EH (cell line): ENCODE measurements around the gene PLA2G4C.
A peak's percentile ranks its signal among the peaks of the same experiment; 100 is the strongest.

Experiments
- DNase-seq: peaks from one replicate; pipeline ENCODE4 v3.0.0-alpha.2; 2015; ENCODE audit warnings: low read depth

PLA2G4C gene, protein sequence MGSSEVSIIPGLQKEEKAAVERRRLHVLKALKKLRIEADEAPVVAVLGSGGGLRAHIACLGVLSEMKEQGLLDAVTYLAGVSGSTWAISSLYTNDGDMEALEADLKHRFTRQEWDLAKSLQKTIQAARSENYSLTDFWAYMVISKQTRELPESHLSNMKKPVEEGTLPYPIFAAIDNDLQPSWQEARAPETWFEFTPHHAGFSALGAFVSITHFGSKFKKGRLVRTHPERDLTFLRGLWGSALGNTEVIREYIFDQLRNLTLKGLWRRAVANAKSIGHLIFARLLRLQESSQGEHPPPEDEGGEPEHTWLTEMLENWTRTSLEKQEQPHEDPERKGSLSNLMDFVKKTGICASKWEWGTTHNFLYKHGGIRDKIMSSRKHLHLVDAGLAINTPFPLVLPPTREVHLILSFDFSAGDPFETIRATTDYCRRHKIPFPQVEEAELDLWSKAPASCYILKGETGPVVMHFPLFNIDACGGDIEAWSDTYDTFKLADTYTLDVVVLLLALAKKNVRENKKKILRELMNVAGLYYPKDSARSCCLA

GRCh38 chr19:48110350-48110966 lies at the start of gene PLA2G4C:
Gene PLA2G4C, minus strand, starts transcription at chr19:48110817. Its CDS starts 4,288 bp downstream, at chr19:48106529.
- peak; percentile 93 for DNase-seq

- no peak for DNase-seq
Measured at GRCh38 chr19:48158210-48158790, 47.7 kb upstream of the PLA2G4C start.

DNA sequence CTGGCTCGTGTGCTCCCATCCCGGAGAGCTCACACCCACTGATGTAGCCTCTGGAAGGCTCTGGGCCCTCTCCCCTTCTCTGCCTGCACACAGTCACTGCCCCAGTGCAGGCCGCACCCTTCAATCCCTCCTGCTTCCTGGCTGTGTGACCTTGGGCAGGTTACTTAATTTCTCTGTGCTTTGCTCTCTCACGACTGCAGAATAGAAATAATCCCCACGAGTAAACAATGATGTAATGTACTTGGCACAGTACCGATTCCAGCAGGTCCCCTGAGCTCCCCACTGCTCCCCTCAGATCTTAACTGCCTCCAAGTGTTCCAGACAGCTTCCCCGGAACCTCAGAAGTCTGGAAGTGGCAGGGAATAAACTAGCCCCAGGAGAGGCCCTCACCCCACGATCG lies 43.4 kb upstream of the PLA2G4C start:
- DNase-seq = no peak

- DNase-seq = peak; percentile 68
Measured at GRCh38 chr19:48152551-48152950, 41.9 kb upstream of the PLA2G4C start.

DNA sequence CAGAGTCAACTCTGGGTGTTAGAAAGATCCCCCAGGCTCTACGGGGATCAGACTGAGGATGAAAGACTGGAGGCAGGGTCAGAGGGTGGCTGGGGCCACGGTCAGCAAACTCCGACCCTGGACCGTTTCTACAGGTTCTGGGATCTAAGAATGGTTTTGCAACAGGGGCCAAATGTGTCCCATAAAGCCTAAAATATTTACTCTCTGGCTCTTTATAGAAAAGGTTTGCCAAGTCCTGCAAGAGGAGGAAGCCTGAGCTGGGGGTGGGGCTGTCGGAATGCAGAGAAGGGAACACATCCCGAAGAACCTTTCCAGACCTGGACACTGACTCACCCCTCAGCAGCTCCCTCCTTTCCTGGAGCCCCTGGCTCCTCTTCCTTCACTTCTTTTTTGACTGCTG lies 38.8 kb upstream of the PLA2G4C start:
- no peak for DNase-seq

- no peak for DNase-seq
Measured at GRCh38 chr19:48148576-48148975, 38.0 kb upstream of the PLA2G4C start.

GRCh38 chr19:48147597-48148175 lies 37.1 kb upstream of the PLA2G4C start:
- no peak for DNase-seq

- no peak for DNase-seq
Measured at GRCh38 chr19:48139053-48139452, 28.4 kb upstream of the PLA2G4C start.

- DNase-seq = no peak
Measured at GRCh38 chr19:48137411-48137810, 26.8 kb upstream of the PLA2G4C start.

DNA sequence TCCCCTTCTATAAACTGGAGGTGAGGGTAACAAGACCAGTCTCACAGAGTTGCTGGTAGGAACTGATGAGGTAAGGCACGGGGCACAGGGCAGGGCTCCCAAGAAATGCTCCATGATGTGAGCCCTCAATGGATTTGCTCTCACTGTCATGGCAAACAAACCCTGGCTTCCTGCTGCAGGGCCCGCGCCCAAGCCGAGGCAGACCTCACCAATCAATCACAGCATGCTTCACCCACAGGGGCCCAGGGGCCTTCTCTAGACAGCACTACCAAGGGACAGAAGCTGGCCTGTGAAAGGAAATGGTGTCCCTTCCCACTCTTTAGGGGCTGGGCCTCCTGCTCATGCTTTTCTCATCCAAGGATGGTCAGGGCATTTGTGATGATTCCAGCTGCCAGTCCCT lies 25.9 kb upstream of the PLA2G4C start:
- no peak for DNase-seq

DNA sequence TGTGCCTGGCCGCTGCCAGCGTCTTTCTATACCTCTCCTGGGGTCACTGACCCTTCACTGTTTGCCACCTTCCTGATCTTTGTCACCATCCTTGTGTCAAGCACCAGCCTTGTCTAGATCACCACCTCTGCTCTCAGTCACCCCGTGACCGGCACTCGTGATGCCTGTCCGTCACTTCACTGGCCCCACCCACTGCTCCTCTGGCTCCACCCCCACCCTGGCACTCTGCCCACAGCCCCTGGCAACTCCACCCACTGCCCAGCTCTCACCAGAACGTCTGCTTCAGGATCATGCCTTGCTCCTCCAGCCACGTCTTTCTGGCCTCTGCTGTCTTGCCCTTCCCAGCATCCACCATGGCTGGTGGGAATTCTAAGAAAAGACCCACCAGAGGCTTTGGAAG lies 24.8 kb upstream of the PLA2G4C start:
- no peak for DNase-seq

DNA sequence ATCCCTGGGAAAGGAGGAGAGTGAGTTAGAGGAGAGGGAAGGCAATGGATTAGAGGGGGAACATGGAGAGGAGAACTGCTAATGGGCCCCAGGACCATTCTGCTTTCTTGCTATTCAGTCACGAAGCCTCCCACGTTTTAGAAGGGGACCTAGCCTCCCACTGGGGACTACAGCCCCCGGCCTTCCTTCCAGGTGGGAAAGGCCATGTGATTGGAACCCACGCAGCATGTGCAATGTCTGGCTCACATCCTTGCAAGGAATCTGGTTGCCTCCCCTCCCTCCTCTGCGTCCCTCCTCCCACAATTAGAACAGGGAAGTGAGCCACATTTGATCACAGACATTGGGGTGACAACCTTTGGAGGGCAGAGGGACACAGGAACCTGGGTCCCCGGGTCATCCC lies 22.5 kb upstream of the PLA2G4C start:
- no peak for DNase-seq

DNA sequence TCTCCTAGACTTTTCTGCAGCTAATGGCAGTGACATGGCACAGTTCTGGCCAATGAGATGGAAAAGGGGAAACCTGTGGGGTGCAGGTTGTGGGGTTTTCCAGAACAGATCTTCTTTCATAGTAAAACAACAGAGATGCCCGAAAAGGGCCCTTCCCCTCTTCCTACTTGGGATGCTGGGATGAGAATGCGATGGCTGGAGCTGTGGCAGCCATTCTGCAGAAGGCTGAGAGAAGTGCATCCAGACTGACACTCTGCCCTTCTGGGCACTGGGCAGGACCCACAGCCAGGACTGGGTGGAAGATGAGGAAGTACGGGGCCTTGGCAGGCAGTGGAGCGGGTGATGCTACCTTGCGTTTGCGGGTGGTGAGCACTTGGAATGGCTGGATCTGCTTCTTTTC lies 16.9 kb upstream of the PLA2G4C start:
- no peak for DNase-seq

DNA sequence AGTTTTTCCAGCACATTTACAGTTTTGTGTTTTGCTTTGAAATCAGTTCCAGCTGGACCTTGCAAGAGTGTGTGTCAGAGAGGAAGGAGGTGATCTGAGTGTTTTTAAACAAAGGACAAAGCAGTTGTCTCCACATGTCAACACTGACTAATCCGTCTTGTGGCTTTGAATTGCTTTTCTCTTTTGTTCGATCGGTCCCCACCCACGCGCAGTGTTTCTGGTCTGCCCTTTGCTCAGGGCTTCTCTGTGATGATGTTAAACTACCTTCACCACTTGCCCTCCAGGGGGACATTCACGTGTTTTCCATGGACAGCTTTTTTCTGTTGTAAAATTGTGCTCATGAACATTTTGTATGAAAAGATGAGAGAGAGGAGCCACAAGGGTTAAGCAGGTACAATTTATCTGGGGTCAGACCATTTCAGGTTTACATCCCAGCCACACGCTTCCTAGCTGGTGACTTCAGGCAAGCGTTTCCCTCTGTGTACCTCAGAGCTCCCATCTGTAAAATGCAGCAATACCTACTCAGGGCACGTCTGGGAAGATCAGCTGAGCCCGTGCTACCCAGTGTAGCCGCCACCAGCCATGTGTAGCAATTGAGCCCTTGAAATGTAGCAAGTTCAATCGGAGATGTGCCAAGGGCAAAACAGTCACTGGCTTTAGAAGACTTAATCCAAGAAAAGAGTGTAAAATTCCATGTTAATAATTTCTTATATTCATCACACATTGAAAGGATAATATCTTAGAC lies 13.5 kb upstream of the PLA2G4C start:
- DNase-seq = peak; percentile 69

DNA sequence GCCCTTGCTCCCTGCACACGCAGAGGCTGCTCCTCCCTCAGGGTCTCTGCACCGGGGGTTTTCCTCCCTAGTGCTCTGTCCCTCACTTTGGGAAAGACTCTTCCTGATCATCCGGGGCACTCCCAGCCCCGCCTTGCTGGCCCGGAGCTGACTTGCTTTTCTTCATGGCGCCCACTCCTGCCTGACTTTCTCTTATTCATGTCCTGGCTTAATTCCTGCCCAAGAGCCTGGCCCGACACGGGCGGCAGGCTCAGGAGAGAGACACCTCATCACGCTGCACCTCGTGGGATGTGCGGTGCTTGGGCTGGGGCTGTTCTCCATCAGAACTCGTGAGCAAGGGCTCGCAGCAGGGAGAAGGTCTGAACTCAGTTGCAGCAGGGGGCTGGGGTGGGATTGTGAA lies 11.8 kb upstream of the PLA2G4C start:
- no peak for DNase-seq

DNA sequence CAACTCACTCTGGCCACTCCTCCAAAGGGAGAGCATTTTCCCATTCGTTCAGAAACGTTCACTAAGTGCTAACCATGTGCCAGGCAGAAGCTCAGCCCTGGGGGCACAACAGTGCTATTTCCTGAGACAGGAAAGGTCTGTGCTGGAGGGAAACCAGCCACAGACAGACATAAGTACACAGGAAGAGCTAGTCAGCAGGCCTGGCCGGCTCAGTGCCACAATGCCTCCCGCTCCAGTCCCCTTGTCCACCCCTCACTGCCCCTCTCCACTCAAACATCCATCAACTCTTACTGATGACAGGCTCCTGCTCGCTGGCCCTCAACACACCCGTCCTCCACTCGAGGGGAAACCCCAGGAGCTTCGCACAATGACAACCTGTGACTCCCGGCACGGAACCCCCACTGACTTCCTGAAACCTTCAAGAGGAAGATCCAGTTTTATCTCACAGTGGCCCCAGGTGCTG lies 11.3 kb upstream of the PLA2G4C start:
- peak; percentile 86 for DNase-seq

GRCh38 chr19:48121066-48121465 lies 10.4 kb upstream of the PLA2G4C start:
- no peak for DNase-seq

GRCh38 chr19:48120505-48120904 lies 9.9 kb upstream of the PLA2G4C start:
- DNase-seq = peak; percentile 10

GRCh38 chr19:48118131-48118517 lies 7.5 kb upstream of the PLA2G4C start:
- no peak for DNase-seq

GRCh38 chr19:48117515-48118130 lies 7.0 kb upstream of the PLA2G4C start:
- no peak for DNase-seq

- DNase-seq = peak; percentile 18
Measured at GRCh38 chr19:48113190-48113917, 2.7 kb upstream of the PLA2G4C start.
